Suprapubic skin (tissue), 3 donors: ENCODE results near the gene TP73.

ENCODE experiments used
- CTCF ChIP-seq, 2 donors: fragments of 200-600 bp in 1 of 2; fragments of 450-650 bp in 1 of 2; sonication (generic) in 1 of 2; IDR thresholded peaks; one replicate each; pipeline ENCODE4 v1.5.1; 2016 to 2019; ENCODE audit warnings: antibody characterized with exemption in 2 of 2, mild to moderate bottlenecking in 1 of 2, moderate library complexity in 1 of 2
- POLR2AphosphoS5 ChIP-seq, 3 donors: sonication (generic); formaldehyde crosslinking; IDR thresholded peaks; one replicate each; pipeline ENCODE4 v1.6.1; 2017; ENCODE audit warnings: antibody characterized with exemption in 3 of 3

GRCh38 chr1:3725366-3725765 is 73.0 kb downstream of the TP73 start:
- no peak for TF ChIP-seq CTCF (IDR thresholded peaks at IDR 0.05)
- TF ChIP-seq POLR2AphosphoS5 (IDR thresholded peaks at IDR 0.05), result no peak
